Chondrocyte (in vitro differentiated cells): Measurements from ENCODE around the gene DENND2A. TPM values are rescaled to one million over a fixed set of nuclear protein-coding genes. Genes with fewer than 3 reads are reported as not detected.

Source experiments
- DNase-seq: peaks from one replicate; pipeline ENCODE4 v3.0.0; 2021; ENCODE audit warnings: mixed read lengths, low spot score
- H3K27ac Mint-ChIP-seq: one replicate; pipeline ENCODE4 v1.8.0; 2021; ENCODE audit warnings: mild to moderate bottlenecking, moderate library complexity, mixed read lengths; ENCODE audit not compliant: unreplicated experiment
- H3K27me3 Mint-ChIP-seq: 2 replicates; pipeline ENCODE4 v1.8.0; 2021; ENCODE audit warnings: low read depth, mixed read lengths
- H3K36me3 Mint-ChIP-seq: 2 replicates; pipeline ENCODE4 v1.8.0; 2021; ENCODE audit warnings: low read depth, mixed read lengths
- H3K4me1 Mint-ChIP-seq: 2 replicates; pipeline ENCODE4 v1.8.0; 2021; ENCODE audit warnings: low read depth, mild to moderate bottlenecking, mixed read lengths
- H3K4me3 Mint-ChIP-seq: one replicate; pipeline ENCODE4 v1.8.0; 2021; ENCODE audit warnings: mild to moderate bottlenecking, moderate library complexity, mixed read lengths; ENCODE audit not compliant: unreplicated experiment
- H3K9me3 Mint-ChIP-seq: 2 replicates; pipeline ENCODE4 v1.8.0; 2021; ENCODE audit warnings: low read depth, mixed read lengths
- CTCF ChIP-seq: fragments of 200-600 bp; sonication (generic); IDR thresholded peaks from 2 replicates; pipeline ENCODE4 v1.5.0; 2021; ENCODE audit warnings: antibody characterized with exemption, mild to moderate bottlenecking, moderate library complexity
- total RNA-seq: library from RNA; stranded (reverse); gene quantifications from 3 replicates; pipeline ENCODE4 v1.2.1, GENCODE V29; 2021

Gene DENND2A
- total RNA-seq, 1 donor from 2014 or later, result 16.0 TPM

GRCh38 chr7:140541176-140541512 lies 99.5 kb downstream of the DENND2A start:
- H3K36me3 Mint-ChIP-seq, result peaks cover 8% of the 10 kb centered on the region
- no peak for DNase-seq
- peak overlapping the region; percentile 64 for H3K4me3 Mint-ChIP-seq
- peak overlapping the region; percentile 98 for H3K27ac Mint-ChIP-seq
- TF ChIP-seq CTCF, result no peak
- peaks cover 36% of the 10 kb centered on the region for H3K4me1 Mint-ChIP-seq
- no peaks in the 10 kb centered on the region for H3K27me3 Mint-ChIP-seq
- no peaks in the 10 kb centered on the region for H3K9me3 Mint-ChIP-seq

GRCh38 chr7:140540136-140540777 lies 100.4 kb downstream of the DENND2A start:
- Mint-ChIP-seq H3K27me3 (no peaks in the 10 kb centered on the region), H3K36me3 (peaks cover 5% of the 10 kb centered on the region), H3K27ac (peak overlapping the region; percentile 37)

GRCh38 chr7:140539461-140539860 lies 101.2 kb downstream of the DENND2A start:
- Mint-ChIP-seq H3K27ac (no peak overlapping the region), H3K36me3 (peaks cover 3% of the 10 kb centered on the region), H3K4me3 (no peak overlapping the region), H3K27me3 (no peaks in the 10 kb centered on the region), H3K4me1 (peaks cover 36% of the 10 kb centered on the region), H3K9me3 (no peaks in the 10 kb centered on the region)
- peak; percentile 56 for DNase-seq
- no peak for TF ChIP-seq CTCF

More at GRCh38 chr7:140540136-140540777, 100.4 kb downstream of the DENND2A start:
- Mint-ChIP-seq H3K9me3 (no peaks in the 10 kb centered on the region), H3K4me1 (peaks cover 36% of the 10 kb centered on the region), H3K4me3 (no peak overlapping the region)
- DNase-seq, result peak; percentile 69
- TF ChIP-seq CTCF, result no peak

- H3K27ac Mint-ChIP-seq, result peak overlapping the region; percentile 54
- TF ChIP-seq CTCF, result no peak
Measured at GRCh38 chr7:140537750-140538482, 102.7 kb downstream of the DENND2A start.

GRCh38 chr7:140534743-140535142 lies 105.9 kb downstream of the DENND2A start:
- Mint-ChIP-seq H3K36me3 (peaks cover 2% of the 10 kb centered on the region), H3K4me1 (peaks cover 12% of the 10 kb centered on the region), H3K4me3 (no peak overlapping the region), H3K27ac (no peak overlapping the region), H3K27me3 (no peaks in the 10 kb centered on the region), H3K9me3 (no peaks in the 10 kb centered on the region)
- DNase-seq, result no peak
- no peak for TF ChIP-seq CTCF

More at GRCh38 chr7:140537750-140538482, 102.7 kb downstream of the DENND2A start:
- peak; percentile 48 for DNase-seq
- H3K4me1 Mint-ChIP-seq, result peaks cover 34% of the 10 kb centered on the region
- no peak overlapping the region for H3K4me3 Mint-ChIP-seq
- peaks cover 2% of the 10 kb centered on the region for H3K36me3 Mint-ChIP-seq
- no peaks in the 10 kb centered on the region for H3K9me3 Mint-ChIP-seq
- H3K27me3 Mint-ChIP-seq, result no peaks in the 10 kb centered on the region
